ENCODE measurements around the gene LPP. TPM values are rescaled to one million over a fixed set of nuclear protein-coding genes. Genes with fewer than 3 reads are reported as not detected.

The LPP gene
- total and polyA plus RNA-seq, 2 donors (not counting 1 experiment from before 2014, with no cell fraction given), result 7.6 to 81.7 TPM

- no CpG with 5 or more reads among the region's 2 CpGs for WGBS (ENCODE audit: insufficient coverage)
- Histone ChIP-seq H3K27me3 (replicated peaks in 1 of 4; ENCODE audit: control extremely low read depth in 1 of 4, control insufficient read depth in 3 of 4, insufficient read depth in 4 of 4, low read length in 3 of 4) (no peaks in the 10 kb centered on the region), H3K79me2 (ENCODE audit: control insufficient read depth, insufficient read depth, low read length) (peaks cover 25% of the 10 kb centered on the region), H3K9me3 (ENCODE audit: control extremely low read depth in 1 of 3, control insufficient read depth in 2 of 3, insufficient read depth in 1 of 3, low read length in 2 of 3) (peaks cover 0 to 2% (median 0%) of the 10 kb centered on the region in 3 donors), H3K27ac (ENCODE audit: low read length in 2 of 2) (peak overlapping the region; percentile 89 to 95), H3K4me2 (replicated peaks; ENCODE audit: low read depth, low read length, poor library complexity, severe bottlenecking) (peak overlapping the region; percentile 52), H3K4me1 (ENCODE audit: control insufficient read depth in 2 of 2, insufficient read depth in 2 of 2, low read length in 2 of 2) (peaks cover 63 to 72% of the 10 kb centered on the region in 2 donors), H3K36me3 (replicated peaks in 1 of 2; ENCODE audit: control extremely low read depth in 1 of 2, control insufficient read depth in 1 of 2, extremely low read depth in 1 of 2, insufficient read depth in 2 of 2, low read length in 1 of 2) (no peaks in the 10 kb centered on the region), H3K4me3 (ENCODE audit: control extremely low read depth in 1 of 5, extremely low read depth in 1 of 5, insufficient read depth in 1 of 5, low read depth in 2 of 5, low read length in 4 of 5) (no peak overlapping the region), H2AFZ (ENCODE audit: insufficient read depth, low read depth, low read length, poor library complexity, severe bottlenecking) (peak overlapping the region; percentile 61), H4K20me1 (ENCODE audit: control insufficient read depth, insufficient read depth, low read length, poor library complexity, severe bottlenecking) (no peaks in the 10 kb centered on the region), H3K9ac (ENCODE audit: low read length) (peak overlapping the region; percentile 31)
- no peaks in the 10 kb centered on the region for H3K27me3 Mint-ChIP-seq
- peaks cover 2% of the 10 kb centered on the region for H3K9me3 Mint-ChIP-seq (ENCODE audit: insufficient read depth)
- no peak for TF ChIP-seq EZH2 (IDR thresholded peaks at IDR 0.05; ENCODE audit: borderline replicate concordance, insufficient read depth, low read depth, low read length, poor library complexity, severe bottlenecking)
- TF ChIP-seq, protein P1, sequence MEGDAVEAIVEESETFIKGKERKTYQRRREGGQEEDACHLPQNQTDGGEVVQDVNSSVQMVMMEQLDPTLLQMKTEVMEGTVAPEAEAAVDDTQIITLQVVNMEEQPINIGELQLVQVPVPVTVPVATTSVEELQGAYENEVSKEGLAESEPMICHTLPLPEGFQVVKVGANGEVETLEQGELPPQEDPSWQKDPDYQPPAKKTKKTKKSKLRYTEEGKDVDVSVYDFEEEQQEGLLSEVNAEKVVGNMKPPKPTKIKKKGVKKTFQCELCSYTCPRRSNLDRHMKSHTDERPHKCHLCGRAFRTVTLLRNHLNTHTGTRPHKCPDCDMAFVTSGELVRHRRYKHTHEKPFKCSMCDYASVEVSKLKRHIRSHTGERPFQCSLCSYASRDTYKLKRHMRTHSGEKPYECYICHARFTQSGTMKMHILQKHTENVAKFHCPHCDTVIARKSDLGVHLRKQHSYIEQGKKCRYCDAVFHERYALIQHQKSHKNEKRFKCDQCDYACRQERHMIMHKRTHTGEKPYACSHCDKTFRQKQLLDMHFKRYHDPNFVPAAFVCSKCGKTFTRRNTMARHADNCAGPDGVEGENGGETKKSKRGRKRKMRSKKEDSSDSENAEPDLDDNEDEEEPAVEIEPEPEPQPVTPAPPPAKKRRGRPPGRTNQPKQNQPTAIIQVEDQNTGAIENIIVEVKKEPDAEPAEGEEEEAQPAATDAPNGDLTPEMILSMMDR (IDR thresholded peaks at IDR 0.05), result no peak
- ATAC-seq (ENCODE audit: low read depth), result peak; percentile 87
- intact Hi-C loops (cut with micrococcal nuclease), result loop anchor here (1.0 to 5.0 kb wide), 6 partner anchors 10 to 87 kb away; no protein-coding TSS in a partner anchor
- DNase-seq, result peak; percentile 82
- ChIA-PET CTCF (interaction anchor here (0.5 to 3.7 kb wide), 25 partner anchors 10 to 660 kb away, joined by 3 to 34 read pairs (median 3); partner anchors contain the start of gene LPP), POLR2A (interaction anchor here (1.1 to 1.9 kb wide), 4 partner anchors 11 to 655 kb away, joined by 5 to 9 read pairs (median 6); partner anchors contain the start of gene BCL6)
- H3K4me1 Mint-ChIP-seq, result peaks cover 87% of the 10 kb centered on the region
- H3K4me3 Mint-ChIP-seq, result peak overlapping the region; percentile 53
- H3K27ac Mint-ChIP-seq, result peak overlapping the region; percentile 95
Measured at GRCh38 chr3:188400494-188401243, 246.7 kb downstream of the LPP start.
